ENCODE results near the gene SLC25A18.
A peak's percentile ranks its signal among the peaks of the same experiment; 100 is the strongest.

The SLC25A18 gene

DNA sequence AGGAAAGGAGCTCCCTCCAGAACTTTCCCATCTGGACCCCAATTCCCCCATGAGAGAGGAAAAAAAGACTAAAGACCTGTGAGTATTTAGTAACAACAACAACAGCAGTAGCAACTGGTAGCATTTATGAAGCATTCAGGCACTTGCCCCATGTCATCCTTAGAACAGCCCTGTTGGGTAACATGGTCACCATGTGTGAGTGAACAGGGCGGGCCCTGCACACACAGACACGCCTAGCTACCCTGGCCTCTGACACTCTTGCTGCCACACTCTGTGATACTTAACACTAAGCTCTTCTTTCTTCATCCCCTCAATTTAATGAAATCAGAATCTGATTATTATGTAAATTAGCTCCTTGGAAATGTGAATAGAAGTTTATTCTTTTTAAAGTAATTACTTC is 26.1 kb upstream of the SLC25A18 start:
- no peak for TF ChIP-seq ZFX (IDR thresholded peaks at IDR 0.05; ENCODE audit: borderline replicate concordance)
- TF ChIP-seq, protein P1, sequence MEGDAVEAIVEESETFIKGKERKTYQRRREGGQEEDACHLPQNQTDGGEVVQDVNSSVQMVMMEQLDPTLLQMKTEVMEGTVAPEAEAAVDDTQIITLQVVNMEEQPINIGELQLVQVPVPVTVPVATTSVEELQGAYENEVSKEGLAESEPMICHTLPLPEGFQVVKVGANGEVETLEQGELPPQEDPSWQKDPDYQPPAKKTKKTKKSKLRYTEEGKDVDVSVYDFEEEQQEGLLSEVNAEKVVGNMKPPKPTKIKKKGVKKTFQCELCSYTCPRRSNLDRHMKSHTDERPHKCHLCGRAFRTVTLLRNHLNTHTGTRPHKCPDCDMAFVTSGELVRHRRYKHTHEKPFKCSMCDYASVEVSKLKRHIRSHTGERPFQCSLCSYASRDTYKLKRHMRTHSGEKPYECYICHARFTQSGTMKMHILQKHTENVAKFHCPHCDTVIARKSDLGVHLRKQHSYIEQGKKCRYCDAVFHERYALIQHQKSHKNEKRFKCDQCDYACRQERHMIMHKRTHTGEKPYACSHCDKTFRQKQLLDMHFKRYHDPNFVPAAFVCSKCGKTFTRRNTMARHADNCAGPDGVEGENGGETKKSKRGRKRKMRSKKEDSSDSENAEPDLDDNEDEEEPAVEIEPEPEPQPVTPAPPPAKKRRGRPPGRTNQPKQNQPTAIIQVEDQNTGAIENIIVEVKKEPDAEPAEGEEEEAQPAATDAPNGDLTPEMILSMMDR (IDR thresholded peaks at IDR 0.05), result no peak
- H3K27ac ChIP-seq, result no peak overlapping the region

DNA sequence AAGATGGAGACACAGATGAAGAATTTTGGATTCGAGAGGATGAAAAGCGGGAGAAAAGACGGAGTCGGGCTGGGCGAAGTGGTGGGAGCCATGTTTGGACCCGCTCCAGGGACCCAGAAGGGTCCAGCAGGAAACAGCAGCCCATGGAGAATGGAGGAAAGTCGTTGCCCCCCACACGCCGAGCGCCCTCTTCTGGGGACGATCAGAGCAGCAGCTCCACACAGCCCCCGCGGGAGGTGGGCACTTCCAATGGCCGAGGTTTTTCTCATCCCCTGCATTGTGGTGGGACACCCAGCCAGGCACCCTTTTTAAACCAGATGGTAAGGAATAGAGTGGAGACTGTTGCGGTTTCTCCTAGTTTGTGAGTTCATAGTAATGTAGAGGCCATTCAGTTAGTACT is 22.8 kb upstream of the SLC25A18 start:
- TF ChIP-seq, protein P1 (IDR thresholded peaks at IDR 0.05), result peak; percentile 61
- no peak for TF ChIP-seq ZFX (IDR thresholded peaks at IDR 0.05; ENCODE audit: borderline replicate concordance)

DNA sequence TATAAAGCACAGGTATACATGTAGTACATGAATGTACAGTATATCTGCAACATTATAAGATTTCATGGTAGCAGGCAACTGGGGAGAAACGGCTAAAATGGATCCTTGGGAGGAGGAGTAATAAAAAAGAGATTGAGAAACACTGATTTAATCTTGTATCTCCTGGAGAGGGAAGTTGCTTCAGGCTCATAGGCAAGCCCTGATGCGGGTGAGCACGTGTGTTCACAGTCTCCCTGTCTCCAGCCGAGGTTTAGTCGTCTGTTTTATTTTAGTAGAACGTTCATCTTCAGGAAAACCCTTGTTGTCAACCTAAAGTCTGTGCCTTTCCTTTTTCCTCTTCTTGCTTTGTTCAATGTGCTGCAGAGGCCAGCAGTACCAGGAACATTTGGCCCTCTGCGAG is 21.8 kb upstream of the SLC25A18 start:
- H3K27ac ChIP-seq, result no peak overlapping the region
- TF ChIP-seq, protein P1 (IDR thresholded peaks at IDR 0.05), result no peak
- TF ChIP-seq ZFX (IDR thresholded peaks at IDR 0.05; ENCODE audit: borderline replicate concordance), result no peak

More for the DNA sequence above, 22.8 kb upstream of the SLC25A18 start:
- H3K27ac ChIP-seq, result no peak overlapping the region

DNA sequence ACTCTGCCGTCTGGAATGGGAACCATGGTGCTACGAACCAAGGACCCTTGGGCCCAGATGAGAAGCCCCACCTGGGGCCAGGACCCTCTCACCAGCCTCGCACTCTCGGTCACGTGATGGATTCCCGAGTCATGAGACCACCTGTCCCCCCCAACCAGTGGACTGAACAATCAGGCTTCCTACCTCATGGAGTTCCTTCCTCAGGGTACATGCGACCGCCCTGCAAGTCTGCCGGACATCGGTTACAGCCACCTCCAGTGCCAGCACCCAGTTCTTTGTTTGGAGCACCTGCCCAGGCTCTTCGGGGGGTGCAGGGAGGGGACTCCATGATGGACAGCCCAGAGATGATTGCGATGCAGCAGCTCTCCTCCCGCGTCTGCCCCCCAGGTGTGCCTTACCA is 20.8 kb upstream of the SLC25A18 start:
- H3K27ac ChIP-seq, result no peak overlapping the region
- TF ChIP-seq ZFX (IDR thresholded peaks at IDR 0.05; ENCODE audit: borderline replicate concordance), result no peak

DNA sequence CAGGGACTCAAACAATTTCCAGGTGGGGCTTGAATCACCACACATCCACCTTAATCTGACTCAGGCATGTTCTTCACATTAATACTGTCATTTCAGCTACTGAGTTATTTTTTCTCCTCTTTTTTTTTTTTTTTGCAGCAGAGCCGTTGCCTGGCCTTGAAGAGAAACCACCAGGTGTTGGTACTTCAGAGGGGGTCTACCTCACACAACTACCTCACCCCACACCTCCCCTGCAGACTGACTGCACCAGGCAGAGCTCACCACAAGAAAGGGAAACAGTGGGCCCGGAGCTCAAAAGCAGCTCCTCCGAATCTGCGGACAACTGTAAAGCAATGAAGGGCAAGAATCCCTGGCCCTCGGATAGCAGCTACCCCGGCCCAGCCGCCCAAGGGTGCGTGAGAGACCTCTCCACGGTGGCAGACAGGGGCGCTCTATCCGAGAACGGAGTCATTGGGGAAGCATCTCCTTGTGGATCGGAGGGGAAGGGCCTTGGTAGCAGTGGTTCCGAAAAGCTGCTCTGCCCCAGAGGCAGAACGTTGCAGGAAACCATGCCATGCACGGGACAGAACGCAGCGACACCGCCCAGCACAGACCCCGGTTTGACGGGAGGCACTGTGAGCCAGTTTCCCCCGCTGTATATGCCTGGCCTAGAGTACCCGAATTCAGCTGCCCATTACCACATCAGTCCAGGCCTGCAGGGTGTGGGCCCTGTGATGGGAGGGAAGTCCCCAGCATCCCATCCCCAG is 15.1 kb upstream of the SLC25A18 start:
- H3K27ac ChIP-seq, result no peak overlapping the region
- no peak for TF ChIP-seq ZFX (IDR thresholded peaks at IDR 0.05; ENCODE audit: borderline replicate concordance)
- TF ChIP-seq, protein P1 (IDR thresholded peaks at IDR 0.05), result no peak

DNA sequence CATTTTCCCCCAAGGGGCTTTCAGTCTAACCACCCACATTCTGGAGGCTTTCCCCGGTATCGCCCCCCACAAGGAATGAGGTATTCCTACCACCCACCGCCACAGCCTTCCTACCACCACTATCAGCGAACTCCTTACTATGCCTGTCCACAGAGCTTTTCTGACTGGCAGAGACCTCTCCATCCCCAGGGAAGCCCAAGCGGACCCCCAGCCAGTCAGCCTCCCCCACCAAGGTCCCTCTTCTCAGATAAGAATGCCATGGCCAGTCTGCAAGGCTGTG is 14.6 kb upstream of the SLC25A18 start:
- TF ChIP-seq, protein P1 (IDR thresholded peaks at IDR 0.05), result no peak
- TF ChIP-seq ZFX (IDR thresholded peaks at IDR 0.05; ENCODE audit: borderline replicate concordance), result no peak
- no peak overlapping the region for H3K27ac ChIP-seq

DNA sequence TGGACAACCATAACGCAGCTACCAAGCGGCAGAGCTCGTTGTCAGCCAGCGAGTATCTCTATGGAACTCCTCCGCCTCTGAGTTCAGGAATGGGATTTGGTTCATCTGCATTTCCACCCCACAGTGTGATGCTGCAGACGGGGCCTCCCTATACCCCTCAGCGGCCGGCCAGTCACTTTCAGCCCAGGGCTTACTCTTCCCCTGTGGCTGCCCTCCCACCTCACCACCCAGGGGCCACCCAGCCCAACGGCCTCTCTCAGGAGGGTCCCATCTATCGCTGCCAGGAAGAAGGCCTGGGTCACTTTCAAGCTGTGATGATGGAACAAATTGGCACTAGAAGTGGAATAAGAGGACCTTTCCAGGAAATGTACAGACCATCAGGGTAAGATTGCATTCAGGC is 14.1 kb upstream of the SLC25A18 start:
- no peak overlapping the region for H3K27ac ChIP-seq
- no peak for TF ChIP-seq ZFX (IDR thresholded peaks at IDR 0.05; ENCODE audit: borderline replicate concordance)
- TF ChIP-seq, protein P1 (IDR thresholded peaks at IDR 0.05), result no peak

DNA sequence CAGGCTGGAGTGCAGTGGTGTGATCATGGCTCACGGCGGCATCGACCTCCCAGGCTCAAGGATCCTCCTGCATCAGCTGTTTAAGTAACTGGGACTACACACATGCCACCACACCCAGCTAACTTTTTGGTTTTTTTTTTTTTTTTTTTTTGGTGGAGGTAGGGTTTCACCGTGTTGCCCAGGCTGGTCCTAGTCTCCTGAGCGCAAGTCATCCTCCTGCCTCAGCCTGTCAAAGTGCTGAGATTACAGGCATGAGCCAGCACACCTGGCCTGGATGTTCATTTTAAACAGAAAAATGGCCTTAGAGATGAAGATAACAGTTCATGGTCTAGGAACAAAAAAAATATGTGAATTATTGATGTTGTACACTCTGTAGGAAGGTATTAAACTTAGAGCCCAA is 13.6 kb upstream of the SLC25A18 start:
- no peak for TF ChIP-seq ZFX (IDR thresholded peaks at IDR 0.05; ENCODE audit: borderline replicate concordance)
- TF ChIP-seq, protein P1 (IDR thresholded peaks at IDR 0.05), result no peak
- H3K27ac ChIP-seq, result no peak overlapping the region
